Neural cell (in vitro differentiated cells): ENCODE data around the gene UBE2F.

Experiments
- EP300 ChIP-seq: fragments of 450-650 bp; conservative IDR thresholded peaks from 2 replicates; pipeline ENCODE4 v1.6.1; 2014; ENCODE audit warnings: antibody characterized with exemption, mild to moderate bottlenecking, moderate library complexity; ENCODE audit not compliant: poor library complexity, severe bottlenecking
- EZH2 ChIP-seq: fragments of 200-600, 300-800 bp; shearing (Covaris generic), sonication (generic); IDR thresholded peaks from 2 replicates; pipeline ENCODE4 v1.6.1; 2014; ENCODE audit warnings: antibody characterized with exemption, low read length, borderline replicate concordance, mild to moderate bottlenecking; ENCODE audit not compliant: insufficient read depth, poor library complexity, severe bottlenecking
- MXI1 ChIP-seq: fragments of 450-650 bp; conservative IDR thresholded peaks from 2 replicates; pipeline ENCODE4 v1.6.1; 2014; ENCODE audit warnings: antibody characterized with exemption, mild to moderate bottlenecking; ENCODE audit not compliant: poor library complexity, severe bottlenecking
- POLR2AphosphoS5 ChIP-seq: IDR thresholded peaks from 2 replicates; pipeline ENCODE4 v1.6.1; 2012
- RAD21 ChIP-seq: fragments of 450-650 bp; conservative IDR thresholded peaks from 2 replicates; pipeline ENCODE4 v1.6.1; 2014; ENCODE audit warnings: antibody characterized with exemption, mild to moderate bottlenecking, moderate library complexity
- SMC3 ChIP-seq: fragments of 450-650 bp; conservative IDR thresholded peaks from 2 replicates; pipeline ENCODE4 v1.6.1; 2014; ENCODE audit warnings: antibody characterized with exemption, mild to moderate bottlenecking, moderate library complexity; ENCODE audit not compliant: poor library complexity
- TAF1 ChIP-seq: IDR thresholded peaks from 2 replicates; pipeline ENCODE4 v1.6.1; 2012; ENCODE audit warnings: low read depth
- TF ChIP-seq, protein P1 (sequence below): fragments of 450-650 bp; IDR thresholded peaks from 2 replicates; pipeline ENCODE4 v1.5.1; 2014; ENCODE audit warnings: antibody characterized with exemption, mild to moderate bottlenecking, moderate library complexity; ENCODE audit not compliant: poor library complexity, severe bottlenecking
- TF ChIP-seq, protein P2 (sequence below): IDR thresholded peaks from 2 replicates; pipeline ENCODE4 v1.6.1; 2012; ENCODE audit warnings: borderline replicate concordance

- TF ChIP-seq POLR2AphosphoS5 (no peak), EZH2 (no peak), SMC3 (no peak), EP300 (no peak), RAD21 (no peak), TAF1 (no peak), MXI1 (no peak)
- TF ChIP-seq, protein P1, sequence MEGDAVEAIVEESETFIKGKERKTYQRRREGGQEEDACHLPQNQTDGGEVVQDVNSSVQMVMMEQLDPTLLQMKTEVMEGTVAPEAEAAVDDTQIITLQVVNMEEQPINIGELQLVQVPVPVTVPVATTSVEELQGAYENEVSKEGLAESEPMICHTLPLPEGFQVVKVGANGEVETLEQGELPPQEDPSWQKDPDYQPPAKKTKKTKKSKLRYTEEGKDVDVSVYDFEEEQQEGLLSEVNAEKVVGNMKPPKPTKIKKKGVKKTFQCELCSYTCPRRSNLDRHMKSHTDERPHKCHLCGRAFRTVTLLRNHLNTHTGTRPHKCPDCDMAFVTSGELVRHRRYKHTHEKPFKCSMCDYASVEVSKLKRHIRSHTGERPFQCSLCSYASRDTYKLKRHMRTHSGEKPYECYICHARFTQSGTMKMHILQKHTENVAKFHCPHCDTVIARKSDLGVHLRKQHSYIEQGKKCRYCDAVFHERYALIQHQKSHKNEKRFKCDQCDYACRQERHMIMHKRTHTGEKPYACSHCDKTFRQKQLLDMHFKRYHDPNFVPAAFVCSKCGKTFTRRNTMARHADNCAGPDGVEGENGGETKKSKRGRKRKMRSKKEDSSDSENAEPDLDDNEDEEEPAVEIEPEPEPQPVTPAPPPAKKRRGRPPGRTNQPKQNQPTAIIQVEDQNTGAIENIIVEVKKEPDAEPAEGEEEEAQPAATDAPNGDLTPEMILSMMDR: no peak
- TF ChIP-seq, protein P2, sequence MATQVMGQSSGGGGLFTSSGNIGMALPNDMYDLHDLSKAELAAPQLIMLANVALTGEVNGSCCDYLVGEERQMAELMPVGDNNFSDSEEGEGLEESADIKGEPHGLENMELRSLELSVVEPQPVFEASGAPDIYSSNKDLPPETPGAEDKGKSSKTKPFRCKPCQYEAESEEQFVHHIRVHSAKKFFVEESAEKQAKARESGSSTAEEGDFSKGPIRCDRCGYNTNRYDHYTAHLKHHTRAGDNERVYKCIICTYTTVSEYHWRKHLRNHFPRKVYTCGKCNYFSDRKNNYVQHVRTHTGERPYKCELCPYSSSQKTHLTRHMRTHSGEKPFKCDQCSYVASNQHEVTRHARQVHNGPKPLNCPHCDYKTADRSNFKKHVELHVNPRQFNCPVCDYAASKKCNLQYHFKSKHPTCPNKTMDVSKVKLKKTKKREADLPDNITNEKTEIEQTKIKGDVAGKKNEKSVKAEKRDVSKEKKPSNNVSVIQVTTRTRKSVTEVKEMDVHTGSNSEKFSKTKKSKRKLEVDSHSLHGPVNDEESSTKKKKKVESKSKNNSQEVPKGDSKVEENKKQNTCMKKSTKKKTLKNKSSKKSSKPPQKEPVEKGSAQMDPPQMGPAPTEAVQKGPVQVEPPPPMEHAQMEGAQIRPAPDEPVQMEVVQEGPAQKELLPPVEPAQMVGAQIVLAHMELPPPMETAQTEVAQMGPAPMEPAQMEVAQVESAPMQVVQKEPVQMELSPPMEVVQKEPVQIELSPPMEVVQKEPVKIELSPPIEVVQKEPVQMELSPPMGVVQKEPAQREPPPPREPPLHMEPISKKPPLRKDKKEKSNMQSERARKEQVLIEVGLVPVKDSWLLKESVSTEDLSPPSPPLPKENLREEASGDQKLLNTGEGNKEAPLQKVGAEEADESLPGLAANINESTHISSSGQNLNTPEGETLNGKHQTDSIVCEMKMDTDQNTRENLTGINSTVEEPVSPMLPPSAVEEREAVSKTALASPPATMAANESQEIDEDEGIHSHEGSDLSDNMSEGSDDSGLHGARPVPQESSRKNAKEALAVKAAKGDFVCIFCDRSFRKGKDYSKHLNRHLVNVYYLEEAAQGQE: no peak
These were observed 46.1 kb upstream of the UBE2F start for GRCh38 chr2:237920673-237921072.
